Thoracic aorta (tissue), 2 donors: ENCODE results near the gene PKNOX2. TPM values are rescaled to one million over a fixed set of nuclear protein-coding genes. Genes with fewer than 3 reads are reported as not detected.

Source experiments
- ATAC-seq: fragments of 150-250 bp; one replicate; pipeline ENCODE4 v1.8.0; 2017; ENCODE audit warnings: low read depth; ENCODE audit not compliant: insufficient number of reproducible peaks, low FRiP score
- DNase-seq: peaks from one replicate; pipeline ENCODE4 v3.0.0-alpha.2; 2020; ENCODE audit warnings: low spot score
- H3K27ac ChIP-seq, 2 donors: fragments of 200-600 bp; sonication (generic); 1 replicate in 1 of 2; 2 replicates in 1 of 2; pipeline ENCODE4 v1.5.1; 2016; ENCODE audit warnings: mild to moderate bottlenecking in 2 of 2, moderate library complexity in 2 of 2
- H3K27me3 ChIP-seq: fragments of 200-600 bp; sonication (generic); replicated peaks from 2 replicates; pipeline ENCODE4 v1.6.0; 2016; ENCODE audit warnings: mild to moderate bottlenecking; ENCODE audit not compliant: insufficient read depth
- H3K36me3 ChIP-seq: fragments of 200-600 bp; sonication (generic); one replicate; pipeline ENCODE4 v1.5.1; 2016
- H3K4me1 ChIP-seq, 2 donors: fragments of 200-600 bp; sonication (generic); 1 replicate in 1 of 2; 2 replicates in 1 of 2; pipeline versions ENCODE4 v1.5.1 to v1.6.0; 2016; ENCODE audit warnings: low read depth in 2 of 2, mild to moderate bottlenecking in 1 of 2; ENCODE audit not compliant: control insufficient read depth in 1 of 2
- H3K4me3 ChIP-seq: fragments of 200-600 bp; sonication (generic); 2 replicates; pipeline ENCODE4 v1.5.1; 2016; ENCODE audit warnings: mild to moderate bottlenecking
- H3K9me3 ChIP-seq: fragments of 200-600 bp; sonication (generic); 2 replicates; pipeline ENCODE4 v1.5.1; 2016
- total RNA-seq, 2 donors: library from RNA; depleted of rRNA; stranded (reverse); fragments of >200 nt; gene quantifications; one replicate each; pipeline versions ENCODE4 v1.1.0 to v1.2.3, GENCODE V29; 2016
- TF ChIP-seq, protein P1 (sequence below): fragments of 200-600 bp; sonication (generic); IDR thresholded peaks from one replicate; pipeline ENCODE4 v1.5.1; 2019; ENCODE audit warnings: antibody characterized with exemption

The PKNOX2 gene
- total RNA-seq, 2 donors from 2014 or later = 1.4 to 9.2 TPM

DNA sequence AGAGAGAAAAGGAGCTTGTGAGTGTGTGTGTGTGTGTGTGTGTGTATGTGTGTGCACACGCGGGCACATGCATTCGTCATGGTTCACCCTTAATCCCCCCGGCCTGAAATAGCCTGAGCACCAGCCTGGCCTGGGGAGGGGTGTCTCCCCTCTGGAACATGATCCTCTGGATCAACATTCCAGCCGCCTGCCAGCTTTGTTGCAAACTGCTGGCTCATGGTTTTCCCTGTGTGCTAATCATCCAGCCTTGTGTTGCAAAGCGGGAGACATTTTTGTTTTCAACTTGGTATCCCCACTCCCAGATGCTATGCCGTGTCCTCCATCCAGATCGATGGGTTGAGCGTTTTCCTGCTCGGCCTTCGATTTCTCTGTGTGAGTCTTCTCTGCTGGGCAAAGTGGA lies 237.2 kb downstream of the PKNOX2 start:
- Histone ChIP-seq H3K27ac (no peak overlapping the region), H3K36me3 (no peaks in the 10 kb centered on the region), H3K4me3 (no peak overlapping the region), H3K9me3 (no peaks in the 10 kb centered on the region), H3K4me1 (peaks cover 3 to 16% of the 10 kb centered on the region in 2 donors), H3K27me3 (no peaks in the 10 kb centered on the region)
- DNase-seq = no peak
- no peak for ATAC-seq
- TF ChIP-seq, protein P1, sequence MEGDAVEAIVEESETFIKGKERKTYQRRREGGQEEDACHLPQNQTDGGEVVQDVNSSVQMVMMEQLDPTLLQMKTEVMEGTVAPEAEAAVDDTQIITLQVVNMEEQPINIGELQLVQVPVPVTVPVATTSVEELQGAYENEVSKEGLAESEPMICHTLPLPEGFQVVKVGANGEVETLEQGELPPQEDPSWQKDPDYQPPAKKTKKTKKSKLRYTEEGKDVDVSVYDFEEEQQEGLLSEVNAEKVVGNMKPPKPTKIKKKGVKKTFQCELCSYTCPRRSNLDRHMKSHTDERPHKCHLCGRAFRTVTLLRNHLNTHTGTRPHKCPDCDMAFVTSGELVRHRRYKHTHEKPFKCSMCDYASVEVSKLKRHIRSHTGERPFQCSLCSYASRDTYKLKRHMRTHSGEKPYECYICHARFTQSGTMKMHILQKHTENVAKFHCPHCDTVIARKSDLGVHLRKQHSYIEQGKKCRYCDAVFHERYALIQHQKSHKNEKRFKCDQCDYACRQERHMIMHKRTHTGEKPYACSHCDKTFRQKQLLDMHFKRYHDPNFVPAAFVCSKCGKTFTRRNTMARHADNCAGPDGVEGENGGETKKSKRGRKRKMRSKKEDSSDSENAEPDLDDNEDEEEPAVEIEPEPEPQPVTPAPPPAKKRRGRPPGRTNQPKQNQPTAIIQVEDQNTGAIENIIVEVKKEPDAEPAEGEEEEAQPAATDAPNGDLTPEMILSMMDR = no peak

DNA sequence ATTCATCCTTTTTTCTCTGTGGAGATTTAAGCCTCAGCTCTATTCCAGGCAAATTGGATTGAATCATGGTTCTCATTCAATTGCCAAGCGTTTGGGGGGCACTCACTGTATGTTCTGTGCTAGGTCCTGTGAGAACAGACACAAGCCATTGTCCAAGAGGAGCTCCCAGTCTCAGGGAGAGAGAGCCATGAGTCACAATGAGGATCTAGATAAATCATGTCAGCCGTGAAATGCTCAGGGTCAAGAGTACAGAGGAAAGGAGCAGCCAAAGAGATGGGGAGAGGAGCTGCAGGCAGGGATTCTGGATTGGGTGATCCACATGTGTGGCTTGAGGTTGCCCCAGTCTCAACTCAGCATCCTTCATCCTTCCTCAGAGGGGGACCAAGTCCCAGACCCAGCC lies 237.9 kb downstream of the PKNOX2 start:
- Histone ChIP-seq H3K27me3 (no peaks in the 10 kb centered on the region), H3K9me3 (no peaks in the 10 kb centered on the region), H3K27ac (no peak overlapping the region), H3K36me3 (no peaks in the 10 kb centered on the region), H3K4me1 (peaks cover 3 to 16% of the 10 kb centered on the region in 2 donors), H3K4me3 (no peak overlapping the region)
- ATAC-seq (no peak), DNase-seq (no peak)
- TF ChIP-seq, protein P1 = no peak

DNA sequence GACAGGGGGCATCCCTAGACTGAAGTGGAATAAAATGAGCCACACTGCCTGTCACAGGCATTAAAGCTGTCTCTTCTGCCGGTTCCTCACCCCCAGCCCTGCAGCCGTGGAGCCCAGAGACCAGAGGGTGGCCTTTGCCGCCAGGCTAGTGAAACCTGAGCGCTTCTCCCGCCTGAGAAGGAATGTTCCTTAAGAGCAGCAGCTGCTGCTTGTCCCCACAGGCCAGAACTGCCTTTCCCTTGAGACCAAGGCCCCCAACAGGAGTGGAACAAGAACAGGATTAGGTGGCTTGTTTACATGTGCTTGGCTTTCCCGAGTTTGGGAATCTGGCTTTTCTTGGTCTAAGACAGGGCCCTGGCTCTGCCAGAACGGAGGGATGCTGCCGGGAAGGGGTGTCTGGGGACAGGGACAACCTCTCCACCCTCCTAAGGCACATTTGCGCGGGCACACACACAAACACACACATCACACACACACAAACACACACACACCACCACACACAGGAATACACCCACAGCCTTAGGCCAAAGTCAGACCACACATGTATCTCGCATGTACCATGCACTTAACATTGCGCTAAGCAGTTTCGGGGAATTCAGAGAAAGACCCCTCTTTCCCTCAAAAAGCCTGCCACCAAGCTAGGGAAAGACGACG lies 239.7 kb downstream of the PKNOX2 start:
- TF ChIP-seq, protein P1 = no peak
- Histone ChIP-seq H3K36me3 (no peaks in the 10 kb centered on the region), H3K4me3 (peak overlapping the region; percentile 56), H3K27me3 (no peaks in the 10 kb centered on the region), H3K4me1 (peaks cover 3 to 16% of the 10 kb centered on the region in 2 donors), H3K27ac (peak overlapping the region in 1 of 2 donors; percentile 20), H3K9me3 (no peaks in the 10 kb centered on the region)
- DNase-seq (no peak), ATAC-seq (peak; percentile 11)

DNA sequence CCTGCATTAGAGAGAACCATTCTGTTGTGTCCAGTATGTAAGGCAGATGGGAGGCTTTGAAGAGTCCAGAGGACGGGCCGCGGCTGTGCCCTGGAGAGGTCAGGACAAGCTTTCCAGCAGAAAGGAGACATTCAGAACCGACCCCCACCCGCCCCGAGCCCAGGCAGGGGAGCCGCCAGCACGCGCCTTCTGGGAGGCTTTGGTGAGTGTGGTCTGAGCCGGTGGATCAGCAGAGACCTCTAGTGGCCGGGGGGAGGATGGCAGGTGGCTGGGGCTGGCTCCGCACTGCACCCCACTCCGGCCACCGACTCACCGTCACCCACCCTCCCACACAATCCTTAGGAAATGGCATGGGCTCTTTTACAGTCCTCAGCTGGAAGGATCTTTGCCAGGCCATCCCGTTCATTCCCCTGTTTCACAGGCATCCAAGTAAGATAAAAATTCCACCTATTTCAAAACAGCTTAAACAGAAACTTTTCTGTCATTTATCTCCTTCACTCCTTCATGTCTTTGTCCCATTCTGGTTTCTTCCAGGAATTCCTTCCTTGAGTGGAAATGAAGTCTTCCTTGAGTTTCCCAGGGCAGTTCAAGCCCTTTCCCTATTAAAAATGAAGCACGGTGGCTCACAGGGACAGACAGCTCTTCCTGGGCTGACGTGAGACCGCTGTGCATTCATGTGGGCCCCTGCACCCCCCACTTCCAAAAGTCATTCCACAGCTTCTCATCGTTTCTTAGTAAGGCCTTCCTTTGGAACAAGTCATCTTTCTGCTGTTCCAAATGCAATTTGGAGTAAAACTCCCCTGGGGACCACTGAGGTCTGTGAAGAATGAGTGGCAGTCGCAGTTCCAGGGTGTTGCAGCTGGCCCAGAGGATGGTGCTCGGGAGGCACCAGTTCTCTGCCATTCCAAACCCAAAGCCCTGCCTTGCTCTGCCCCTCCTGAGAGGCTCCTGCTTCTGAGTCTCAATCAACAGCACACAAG lies 240.6 kb downstream of the PKNOX2 start:
- no peak for DNase-seq
- H3K9me3 ChIP-seq = no peaks in the 10 kb centered on the region
- peak overlapping the region in 1 of 2 donors; percentile 20 for H3K27ac ChIP-seq
- H3K4me1 ChIP-seq = peaks cover 3 to 16% of the 10 kb centered on the region in 2 donors
- H3K36me3 ChIP-seq = no peaks in the 10 kb centered on the region
- peak overlapping the region; percentile 56 for H3K4me3 ChIP-seq
- ATAC-seq = peak; percentile 72
- no peaks in the 10 kb centered on the region for H3K27me3 ChIP-seq
- TF ChIP-seq, protein P1 = peak; percentile 99

DNA sequence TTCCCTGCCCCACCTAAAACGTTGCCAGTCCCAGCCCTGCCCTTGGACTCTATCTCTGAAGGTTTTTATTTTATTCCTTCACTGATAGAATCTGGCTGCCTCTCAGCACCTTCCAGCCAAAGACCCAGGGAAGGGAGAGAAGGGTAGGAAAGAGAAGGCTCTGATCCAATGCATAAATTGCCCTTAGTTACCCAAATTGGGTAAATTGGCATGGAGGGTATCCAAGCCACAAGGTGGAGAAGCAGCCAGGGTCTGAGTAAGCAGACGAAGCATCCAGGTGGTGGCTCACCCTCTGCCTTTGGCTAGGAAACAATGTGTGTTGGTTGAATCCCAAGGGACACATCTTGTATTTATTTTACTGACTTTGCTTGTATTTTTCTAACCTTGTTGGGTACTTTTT lies 242.5 kb downstream of the PKNOX2 start:
- H3K4me3 ChIP-seq = no peak overlapping the region
- H3K36me3 ChIP-seq = no peaks in the 10 kb centered on the region
- no peak overlapping the region for H3K27ac ChIP-seq
- ATAC-seq (no peak), DNase-seq (no peak)
- TF ChIP-seq, protein P1 = no peak
- H3K4me1 ChIP-seq = peaks cover 3 to 16% of the 10 kb centered on the region in 2 donors
- no peaks in the 10 kb centered on the region for H3K9me3 ChIP-seq
- no peaks in the 10 kb centered on the region for H3K27me3 ChIP-seq
